ENCODE measurements around the gene MYBPH. TPM values are rescaled to one million over a fixed set of nuclear protein-coding genes. Genes with fewer than 3 reads are reported as not detected.

MYBPH gene
- total RNA-seq, 4 donors from 2014 or later, result not detected

DNA sequence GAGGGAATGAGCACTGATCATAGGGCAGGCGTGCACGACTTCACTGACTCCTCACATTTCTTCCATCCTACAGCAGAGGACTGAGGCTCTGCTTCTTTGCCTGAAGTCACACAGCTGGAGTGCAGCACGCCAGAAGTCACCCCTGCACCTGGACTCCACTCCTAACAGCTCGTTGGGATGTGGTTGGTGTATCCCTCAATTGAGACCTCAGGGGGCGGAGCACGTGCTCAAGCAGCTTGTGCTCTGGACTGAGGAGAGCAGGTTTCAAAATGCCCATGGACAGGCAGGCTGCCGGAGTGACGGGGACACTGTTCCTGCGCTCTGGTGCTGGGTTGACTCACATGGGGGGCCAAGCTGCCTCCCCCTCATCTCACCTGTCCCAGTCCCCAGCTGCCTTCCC is 39.9 kb upstream of the MYBPH start:
- H3K4me3 ChIP-seq, result no peak overlapping the region
- no peak overlapping the region for H3K27ac ChIP-seq (replicated peaks in 1 of 4)
- WGBS, result 73% methylated on average over 6 of the region's 9 CpGs
- no peaks in the 10 kb centered on the region for H3K9me3 ChIP-seq
- peaks cover 0 to 18% (median 0%) of the 10 kb centered on the region in 4 donors for H3K27me3 ChIP-seq
- H3K4me1 ChIP-seq, result peaks cover 0 to 6% (median 0%) of the 10 kb centered on the region in 4 donors
- DNase-seq (ENCODE audit: extremely low spot score), result no peak
- TF ChIP-seq POLR2AphosphoS5 (IDR thresholded peaks at IDR 0.05) (no peak), POLR2A (IDR thresholded peaks at IDR 0.05; ENCODE audit: low read depth) (no peak), EP300 (IDR thresholded peaks at IDR 0.05) (no peak)
- TF ChIP-seq, protein P1, sequence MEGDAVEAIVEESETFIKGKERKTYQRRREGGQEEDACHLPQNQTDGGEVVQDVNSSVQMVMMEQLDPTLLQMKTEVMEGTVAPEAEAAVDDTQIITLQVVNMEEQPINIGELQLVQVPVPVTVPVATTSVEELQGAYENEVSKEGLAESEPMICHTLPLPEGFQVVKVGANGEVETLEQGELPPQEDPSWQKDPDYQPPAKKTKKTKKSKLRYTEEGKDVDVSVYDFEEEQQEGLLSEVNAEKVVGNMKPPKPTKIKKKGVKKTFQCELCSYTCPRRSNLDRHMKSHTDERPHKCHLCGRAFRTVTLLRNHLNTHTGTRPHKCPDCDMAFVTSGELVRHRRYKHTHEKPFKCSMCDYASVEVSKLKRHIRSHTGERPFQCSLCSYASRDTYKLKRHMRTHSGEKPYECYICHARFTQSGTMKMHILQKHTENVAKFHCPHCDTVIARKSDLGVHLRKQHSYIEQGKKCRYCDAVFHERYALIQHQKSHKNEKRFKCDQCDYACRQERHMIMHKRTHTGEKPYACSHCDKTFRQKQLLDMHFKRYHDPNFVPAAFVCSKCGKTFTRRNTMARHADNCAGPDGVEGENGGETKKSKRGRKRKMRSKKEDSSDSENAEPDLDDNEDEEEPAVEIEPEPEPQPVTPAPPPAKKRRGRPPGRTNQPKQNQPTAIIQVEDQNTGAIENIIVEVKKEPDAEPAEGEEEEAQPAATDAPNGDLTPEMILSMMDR (IDR thresholded peaks at IDR 0.05), result no peak
- H3K36me3 ChIP-seq, result no peaks in the 10 kb centered on the region
- intact Hi-C loops (cut with DNase I), result loop anchor here (2.0 kb wide), 1 partner anchor 99 kb away; no protein-coding TSS in a partner anchor

DNA sequence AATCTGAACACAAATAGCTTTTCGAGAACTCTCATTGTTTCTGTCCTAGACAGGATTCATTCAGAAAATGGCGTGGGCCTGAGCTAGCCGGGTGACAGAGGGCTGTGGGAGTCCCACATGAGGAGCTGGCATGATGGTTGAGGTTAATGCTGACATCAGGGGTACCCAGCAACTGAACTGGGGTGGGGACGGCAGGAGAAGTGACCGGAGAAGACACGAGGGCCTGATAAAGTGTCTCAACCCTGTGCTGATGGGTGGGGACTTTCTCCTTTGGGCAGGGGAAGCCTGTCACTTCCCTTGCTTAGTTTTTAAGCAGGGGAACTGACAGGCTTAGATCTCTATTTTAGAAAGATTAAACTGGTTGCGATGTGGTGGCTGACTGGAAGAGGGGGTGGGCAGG is 39.2 kb upstream of the MYBPH start:
- no peak for TF ChIP-seq EP300 (IDR thresholded peaks at IDR 0.05)
- TF ChIP-seq POLR2A (IDR thresholded peaks at IDR 0.05; ENCODE audit: low read depth), result no peak
- TF ChIP-seq POLR2AphosphoS5 (IDR thresholded peaks at IDR 0.05), result no peak
- Histone ChIP-seq H3K27ac (replicated peaks in 1 of 4) (no peak overlapping the region), H3K9me3 (no peaks in the 10 kb centered on the region), H3K36me3 (no peaks in the 10 kb centered on the region), H3K27me3 (peaks cover 0 to 18% (median 0%) of the 10 kb centered on the region in 4 donors), H3K4me3 (no peak overlapping the region), H3K4me1 (peaks cover 0 to 6% (median 0%) of the 10 kb centered on the region in 4 donors)
- 82% methylated on average over 7 of the region's 7 CpGs for WGBS
- intact Hi-C loops (cut with DNase I), result loop anchor here (2.0 kb wide), 1 partner anchor 98 kb away; no protein-coding TSS in a partner anchor
- DNase-seq (ENCODE audit: extremely low spot score), result no peak

- Histone ChIP-seq H3K4me3 (no peak overlapping the region), H3K36me3 (no peaks in the 10 kb centered on the region), H3K9me3 (no peaks in the 10 kb centered on the region), H3K27me3 (peaks cover 0 to 16% (median 0%) of the 10 kb centered on the region in 4 donors), H3K27ac (replicated peaks in 1 of 4) (no peak overlapping the region), H3K4me1 (peaks cover 0 to 6% (median 0%) of the 10 kb centered on the region in 4 donors)
- intact Hi-C loops (cut with DNase I), result no loop called here
- no peak for DNase-seq (ENCODE audit: extremely low spot score)
- TF ChIP-seq EP300 (IDR thresholded peaks at IDR 0.05) (no peak), POLR2AphosphoS5 (IDR thresholded peaks at IDR 0.05) (no peak)
- WGBS, result 92% methylated on average over 6 of the region's 6 CpGs
Observed at GRCh38 chr1:203213126-203213525, 37.5 kb upstream of the MYBPH start.

DNA sequence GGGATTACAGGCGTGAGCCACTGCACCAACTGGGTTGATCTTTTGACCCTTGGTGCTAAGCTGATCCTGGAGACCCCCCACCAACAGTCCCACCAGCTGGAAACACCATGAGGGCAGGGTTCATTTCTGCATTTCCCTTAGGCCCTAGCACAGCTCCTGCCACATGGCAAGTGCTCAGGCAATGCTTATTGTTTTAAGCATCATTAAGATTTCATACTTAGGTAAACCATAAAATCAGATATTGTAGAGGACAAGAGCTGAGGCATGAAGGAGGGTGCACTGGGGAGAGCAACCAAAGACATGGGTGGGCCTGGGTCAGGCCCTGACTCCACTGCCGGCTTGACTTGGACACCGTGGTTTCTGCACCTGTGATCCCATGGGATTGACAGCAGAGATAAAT is 36.2 kb upstream of the MYBPH start:
- 87% methylated on average over 3 of the region's 3 CpGs for WGBS
- Histone ChIP-seq H3K36me3 (no peaks in the 10 kb centered on the region), H3K9me3 (no peaks in the 10 kb centered on the region), H3K4me3 (no peak overlapping the region), H3K27ac (replicated peaks in 1 of 4) (no peak overlapping the region), H3K27me3 (peaks cover 0 to 5% (median 0%) of the 10 kb centered on the region in 4 donors), H3K4me1 (peaks cover 0 to 6% (median 0%) of the 10 kb centered on the region in 4 donors)
- TF ChIP-seq EP300 (IDR thresholded peaks at IDR 0.05), result no peak
- TF ChIP-seq POLR2A (IDR thresholded peaks at IDR 0.05; ENCODE audit: low read depth), result no peak
- TF ChIP-seq POLR2AphosphoS5 (IDR thresholded peaks at IDR 0.05), result no peak
- intact Hi-C loops (cut with DNase I), result no loop called here
- no peak for DNase-seq (ENCODE audit: extremely low spot score)

DNA sequence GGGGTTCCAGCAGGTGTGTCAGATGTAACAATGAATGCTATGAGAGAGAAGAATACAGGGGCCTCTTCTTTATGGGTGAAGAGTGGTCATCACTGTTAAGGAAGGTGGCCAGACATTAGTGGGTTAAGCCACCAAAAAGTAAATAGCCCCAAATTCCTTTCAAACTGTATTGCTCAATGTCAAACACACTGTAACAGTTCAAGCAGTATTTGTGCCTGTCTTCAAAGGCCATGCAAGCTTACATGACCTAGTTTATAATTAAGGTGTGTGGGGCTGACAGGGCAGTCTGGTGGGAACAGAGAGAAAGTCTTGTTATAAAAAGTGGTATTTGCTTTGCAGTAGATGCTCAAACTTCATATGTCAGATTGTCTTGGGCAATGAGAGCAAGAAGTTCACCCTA is 35.4 kb upstream of the MYBPH start:
- no peak overlapping the region for H3K4me3 ChIP-seq
- no peaks in the 10 kb centered on the region for H3K27me3 ChIP-seq
- H3K4me1 ChIP-seq, result peaks cover 0 to under 1% (median 0%) of the 10 kb centered on the region in 4 donors
- no peak for DNase-seq (ENCODE audit: extremely low spot score)
- H3K9me3 ChIP-seq, result no peaks in the 10 kb centered on the region
- no peaks in the 10 kb centered on the region for H3K36me3 ChIP-seq
- no peak for TF ChIP-seq POLR2A (IDR thresholded peaks at IDR 0.05; ENCODE audit: low read depth)
- intact Hi-C loops (cut with DNase I), result no loop called here
- H3K27ac ChIP-seq (replicated peaks in 1 of 4), result no peak overlapping the region

GRCh38 chr1:203210350-203210749 is 34.7 kb upstream of the MYBPH start:
- Histone ChIP-seq H3K4me3 (no peak overlapping the region), H3K27me3 (no peaks in the 10 kb centered on the region), H3K9me3 (no peaks in the 10 kb centered on the region), H3K36me3 (no peaks in the 10 kb centered on the region), H3K27ac (replicated peaks in 1 of 4) (no peak overlapping the region), H3K4me1 (no peaks in the 10 kb centered on the region)
- no peak for TF ChIP-seq POLR2A (IDR thresholded peaks at IDR 0.05; ENCODE audit: low read depth)
- TF ChIP-seq EP300 (IDR thresholded peaks at IDR 0.05), result no peak
- TF ChIP-seq, protein P1 (IDR thresholded peaks at IDR 0.05), result no peak
- TF ChIP-seq POLR2AphosphoS5 (IDR thresholded peaks at IDR 0.05), result no peak
- intact Hi-C loops (cut with DNase I), result no loop called here
- DNase-seq (ENCODE audit: extremely low spot score), result no peak

DNA sequence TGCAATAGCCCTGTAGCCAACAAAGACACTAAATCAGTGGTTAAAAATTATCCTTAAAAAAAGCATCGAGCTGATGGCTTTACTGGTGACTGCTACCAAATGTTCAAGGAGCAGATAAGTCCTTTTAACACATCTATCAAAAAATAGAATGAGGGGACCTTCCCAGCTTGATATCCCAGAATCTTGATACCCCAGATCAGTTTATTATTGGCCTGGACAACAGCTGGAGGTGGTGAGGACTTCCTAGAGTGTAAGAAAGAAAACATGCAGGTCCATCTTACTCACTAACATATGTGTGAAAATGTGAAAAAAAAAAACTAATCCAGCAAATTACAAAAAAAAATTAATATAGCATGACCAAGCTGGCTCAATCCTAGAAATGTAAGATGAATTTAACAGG is 32.6 kb upstream of the MYBPH start:
- WGBS, result 95% methylated on average over 1 of the region's 1 CpG
- Histone ChIP-seq H3K4me1 (peaks cover 0 to 2% (median 0%) of the 10 kb centered on the region in 4 donors), H3K36me3 (no peaks in the 10 kb centered on the region), H3K4me3 (no peak overlapping the region), H3K27me3 (peaks cover 0 to 3% (median 0%) of the 10 kb centered on the region in 4 donors), H3K9me3 (no peaks in the 10 kb centered on the region), H3K27ac (replicated peaks in 1 of 4) (no peak overlapping the region)
- intact Hi-C loops (cut with DNase I), result no loop called here
- TF ChIP-seq, protein P1 (IDR thresholded peaks at IDR 0.05), result no peak
- TF ChIP-seq POLR2AphosphoS5 (IDR thresholded peaks at IDR 0.05), result no peak
- no peak for TF ChIP-seq POLR2A (IDR thresholded peaks at IDR 0.05; ENCODE audit: low read depth)
- no peak for TF ChIP-seq EP300 (IDR thresholded peaks at IDR 0.05)
- no peak for DNase-seq (ENCODE audit: extremely low spot score)
